HG03520 (cell line): ENCODE results near the gene CDY2B.
"Not testable (repeated sequence)": the region's sequence is repeated elsewhere in the genome, so short reads cannot be mapped to it uniquely, and the experiment has no call there.

ENCODE experiments used
- ATAC-seq: cut with Tn5 transposase; IDR thresholded peaks from one replicate; pipeline ENCODE4 v1.9.1; 2021; ENCODE audit warnings: mild to moderate bottlenecking, moderate library complexity; ENCODE audit not compliant: unreplicated experiment

The CDY2B gene, protein sequence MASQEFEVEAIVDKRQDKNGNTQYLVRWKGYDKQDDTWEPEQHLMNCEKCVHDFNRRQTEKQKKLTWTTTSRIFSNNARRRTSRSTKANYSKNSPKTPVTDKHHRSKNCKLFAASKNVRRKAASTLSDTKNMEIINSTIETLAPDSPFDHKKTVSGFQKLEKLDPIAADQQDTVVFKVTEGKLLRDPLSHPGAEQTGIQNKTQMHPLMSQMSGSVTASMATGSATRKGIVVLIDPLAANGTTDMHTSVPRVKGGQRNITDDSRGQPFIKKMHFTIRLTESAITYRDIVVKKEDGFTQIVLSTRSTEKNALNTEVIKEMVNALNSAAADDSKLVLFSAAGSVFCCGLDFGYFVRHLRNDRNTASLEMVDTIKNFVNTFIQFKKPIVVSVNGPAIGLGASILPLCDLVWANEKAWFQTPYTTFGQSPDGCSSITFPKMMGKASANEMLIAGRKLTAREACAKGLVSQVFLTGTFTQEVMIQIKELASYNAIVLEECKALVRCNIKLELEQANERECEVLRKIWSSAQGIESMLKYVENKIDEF

DNA sequence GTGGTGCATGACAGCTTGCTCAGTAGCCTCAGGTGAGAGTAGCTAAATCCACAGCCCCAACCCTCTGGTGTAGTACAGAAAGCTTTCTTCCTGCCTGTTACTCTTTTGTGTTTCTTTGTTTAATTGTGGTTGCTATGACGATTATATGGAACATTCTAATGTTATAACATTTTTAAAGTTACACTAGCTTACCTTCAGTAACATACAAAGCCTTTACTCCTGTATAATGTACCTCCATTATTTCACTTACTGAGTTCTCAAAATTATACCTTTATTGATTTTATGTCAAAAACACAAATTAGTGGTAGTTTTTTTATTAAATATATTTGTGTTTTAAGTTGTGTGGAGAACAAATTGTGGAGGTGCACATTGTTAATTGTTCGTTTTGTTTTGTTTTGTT is at the start of gene CDY2B:
CDY2B (minus strand) TSS at position 101 of the 400 bp plus-strand sequence. CDS start 328 bp downstream, outside the sequence.
- ATAC-seq: not testable (repeated sequence)

DNA sequence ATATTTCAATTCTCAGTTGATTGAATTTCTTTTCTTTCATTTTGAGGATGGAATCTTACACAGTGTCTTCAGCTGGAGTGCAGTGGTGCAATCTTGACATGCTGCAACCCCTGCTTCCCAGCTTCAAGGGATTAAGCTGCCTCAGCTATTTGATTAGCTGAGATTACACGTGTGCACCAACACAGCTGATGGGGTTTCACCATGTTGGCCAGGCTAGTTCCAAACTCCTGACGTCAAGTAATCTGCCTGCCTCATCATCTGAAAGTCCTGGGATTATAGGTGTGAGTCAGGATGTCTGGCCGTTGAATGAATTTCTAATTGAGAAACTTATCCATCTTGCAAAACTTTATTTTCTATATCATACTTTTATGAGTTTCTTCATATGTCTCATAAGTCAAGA is 28.0 kb upstream of the CDY2B start:
- ATAC-seq: not testable (repeated sequence)

DNA sequence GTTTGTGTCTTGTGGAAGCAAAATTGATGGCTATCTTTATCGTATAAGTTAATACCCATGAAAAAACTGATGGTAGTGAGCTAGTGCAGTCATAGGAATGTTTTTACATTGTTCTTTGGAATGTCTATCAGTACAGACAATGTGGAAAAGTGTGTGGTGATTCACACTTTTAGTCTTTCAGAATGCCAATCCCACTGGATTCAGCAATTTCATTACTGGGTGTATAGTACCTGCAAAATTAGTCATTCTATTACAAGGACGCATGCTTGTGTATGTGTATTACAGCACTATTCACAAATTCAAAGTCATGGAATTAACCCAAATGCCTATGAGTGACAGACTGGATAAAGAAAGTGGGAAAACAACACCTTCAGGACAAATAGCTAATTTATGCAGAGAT is 27.3 kb upstream of the CDY2B start:
- not testable (repeated sequence) for ATAC-seq

DNA sequence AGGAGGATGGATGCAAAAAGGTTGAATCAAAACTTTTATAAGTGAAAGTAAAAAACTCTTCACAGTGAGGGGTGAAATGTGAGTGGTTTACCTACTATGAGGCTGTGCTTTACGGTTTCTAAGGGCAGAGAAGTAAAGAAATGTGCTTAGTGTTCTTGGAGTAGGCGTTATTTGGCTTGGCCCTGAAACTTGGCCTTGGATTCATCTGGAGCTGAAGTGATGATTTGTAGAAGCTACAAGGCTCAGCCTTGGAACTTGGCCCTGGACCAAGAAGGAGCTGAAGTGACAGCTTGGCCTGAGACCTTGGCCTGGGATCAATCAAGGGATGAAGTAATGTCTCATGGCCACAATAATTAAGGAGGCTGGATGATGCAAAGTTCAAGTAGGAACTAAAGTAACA is 1.7 kb upstream of the CDY2B start:
- ATAC-seq: not testable (repeated sequence)

DNA sequence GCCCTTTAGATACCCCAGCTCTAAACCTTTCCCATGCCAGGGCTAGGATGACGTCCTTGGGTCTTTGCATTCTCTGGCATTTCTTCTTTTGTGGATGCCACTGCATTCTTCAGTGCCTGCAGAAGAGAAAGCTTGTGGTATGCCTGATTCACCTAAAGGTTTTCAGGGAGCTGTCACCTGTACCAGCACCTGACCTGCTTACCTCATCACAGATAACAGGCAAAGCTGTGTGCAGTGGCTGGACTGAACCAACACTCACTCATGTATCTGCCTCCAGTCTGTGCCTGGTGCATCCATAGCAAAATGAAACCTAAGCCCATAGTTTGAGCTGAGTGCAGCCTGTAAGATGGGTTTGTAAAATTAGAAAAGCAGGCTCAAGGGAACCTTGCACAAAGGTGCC is 3.3 kb downstream of the CDY2B start:
- not testable (repeated sequence) for ATAC-seq

DNA sequence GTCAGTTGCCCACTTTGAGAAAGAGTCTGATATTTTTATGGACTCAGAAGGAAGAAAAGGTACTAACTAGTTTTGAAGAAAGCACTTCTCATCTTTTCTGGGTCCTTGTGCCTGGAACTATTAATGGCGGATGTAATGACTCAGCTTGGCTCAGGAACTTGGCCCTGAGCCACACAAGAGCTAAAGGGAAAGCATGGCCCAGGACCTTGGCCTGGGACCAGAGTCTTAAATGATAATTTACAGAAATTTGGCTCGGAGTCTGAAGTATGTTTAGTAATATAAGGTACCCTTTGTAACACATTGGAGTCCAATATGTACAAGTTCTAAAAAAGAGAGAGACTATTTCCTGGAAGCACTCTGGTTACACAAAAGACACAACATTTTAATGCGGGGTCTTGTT is 4.6 kb downstream of the CDY2B start:
- ATAC-seq: not testable (repeated sequence)

DNA sequence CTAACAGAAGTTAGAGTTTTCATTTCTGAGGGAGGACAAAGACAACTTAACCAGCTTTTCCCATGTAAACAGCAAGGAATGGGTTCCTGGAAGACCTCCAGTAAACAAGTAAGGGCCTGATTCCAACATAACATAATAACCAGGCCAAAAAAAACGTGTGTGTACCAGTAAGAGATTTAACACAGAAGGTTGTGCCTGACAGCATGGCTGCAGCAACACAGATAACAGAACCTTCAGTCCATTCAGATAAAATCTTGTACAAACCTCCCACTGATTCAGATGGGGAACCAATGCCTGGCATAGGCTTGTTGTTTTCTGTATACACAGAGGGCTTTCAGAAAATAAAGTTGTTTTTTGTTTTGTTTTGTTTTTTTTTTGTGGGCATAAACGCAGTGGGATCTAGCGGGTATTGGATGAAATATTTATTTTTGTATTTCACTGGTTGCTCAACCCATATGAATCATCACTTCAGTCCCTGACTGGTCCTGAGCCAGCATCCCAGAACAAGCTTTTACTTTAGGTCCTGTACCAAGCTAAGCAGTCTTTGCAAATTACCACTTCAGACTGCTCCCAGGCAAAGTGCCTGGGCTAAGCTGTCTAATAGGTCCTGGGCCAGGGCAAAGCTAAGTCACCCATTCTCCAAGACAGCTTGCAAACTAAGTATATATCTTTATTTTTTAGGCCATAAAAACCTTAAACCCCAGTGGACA is 8.7 kb downstream of the CDY2B start:
- ATAC-seq: not testable (repeated sequence)

DNA sequence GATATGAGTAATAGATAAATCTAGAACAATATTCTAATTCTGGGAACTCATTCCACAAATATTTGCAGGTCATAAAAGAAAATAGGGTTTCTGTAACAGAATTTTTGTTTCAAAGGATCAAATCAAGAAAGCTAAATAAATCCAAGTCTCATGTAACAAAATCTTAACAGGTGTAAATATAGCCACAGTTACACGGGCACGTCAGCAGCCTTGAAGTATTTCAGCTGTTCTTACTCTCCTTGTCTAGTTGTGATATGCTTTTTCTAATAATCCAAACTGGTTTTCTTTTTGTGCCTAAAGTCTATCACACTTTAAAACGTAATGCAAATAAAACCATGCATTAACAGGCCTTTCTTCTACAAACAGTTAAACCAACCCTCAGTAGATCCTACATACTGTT is 9.3 kb downstream of the CDY2B start:
- ATAC-seq: not testable (repeated sequence)

DNA sequence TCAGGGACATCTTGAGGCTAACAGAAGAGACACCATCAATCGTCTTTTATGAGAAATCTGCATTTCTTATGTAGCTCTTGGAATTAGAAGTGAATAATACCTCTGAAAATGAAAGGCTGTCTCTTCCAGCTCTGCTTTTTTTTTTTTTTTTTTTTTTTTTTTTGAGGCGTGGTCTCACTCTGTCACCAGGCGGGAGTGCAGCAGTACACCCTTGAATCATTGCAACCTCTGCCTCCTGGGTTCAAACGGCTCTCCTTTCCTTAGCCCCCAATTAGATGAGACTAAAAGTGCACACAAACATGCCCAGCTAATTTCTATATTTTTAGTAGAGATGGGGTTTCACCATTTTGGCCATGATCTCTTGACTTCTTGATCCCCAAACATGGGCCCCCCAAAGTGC is 12.2 kb downstream of the CDY2B start:
- not testable (repeated sequence) for ATAC-seq

DNA sequence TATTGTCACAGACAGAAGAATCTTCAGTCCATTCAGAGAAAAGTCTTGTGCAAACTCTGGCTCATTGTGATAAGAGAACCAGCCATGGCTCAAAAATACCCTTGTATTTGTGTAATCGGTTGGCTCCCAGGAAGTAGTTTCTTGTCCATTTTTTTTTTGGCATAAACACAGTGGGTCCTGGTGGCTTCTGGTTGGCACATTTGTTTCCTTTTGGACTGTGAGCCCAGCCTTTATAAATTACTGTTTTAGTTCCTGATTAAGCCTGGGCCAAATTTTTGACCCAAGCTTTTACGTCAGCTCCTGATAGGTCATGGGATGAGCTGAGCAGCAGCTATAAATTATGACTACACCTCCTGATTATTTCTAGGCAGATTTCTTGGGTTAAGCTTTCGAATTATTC is 19.4 kb downstream of the CDY2B start:
- ATAC-seq: not testable (repeated sequence)

DNA sequence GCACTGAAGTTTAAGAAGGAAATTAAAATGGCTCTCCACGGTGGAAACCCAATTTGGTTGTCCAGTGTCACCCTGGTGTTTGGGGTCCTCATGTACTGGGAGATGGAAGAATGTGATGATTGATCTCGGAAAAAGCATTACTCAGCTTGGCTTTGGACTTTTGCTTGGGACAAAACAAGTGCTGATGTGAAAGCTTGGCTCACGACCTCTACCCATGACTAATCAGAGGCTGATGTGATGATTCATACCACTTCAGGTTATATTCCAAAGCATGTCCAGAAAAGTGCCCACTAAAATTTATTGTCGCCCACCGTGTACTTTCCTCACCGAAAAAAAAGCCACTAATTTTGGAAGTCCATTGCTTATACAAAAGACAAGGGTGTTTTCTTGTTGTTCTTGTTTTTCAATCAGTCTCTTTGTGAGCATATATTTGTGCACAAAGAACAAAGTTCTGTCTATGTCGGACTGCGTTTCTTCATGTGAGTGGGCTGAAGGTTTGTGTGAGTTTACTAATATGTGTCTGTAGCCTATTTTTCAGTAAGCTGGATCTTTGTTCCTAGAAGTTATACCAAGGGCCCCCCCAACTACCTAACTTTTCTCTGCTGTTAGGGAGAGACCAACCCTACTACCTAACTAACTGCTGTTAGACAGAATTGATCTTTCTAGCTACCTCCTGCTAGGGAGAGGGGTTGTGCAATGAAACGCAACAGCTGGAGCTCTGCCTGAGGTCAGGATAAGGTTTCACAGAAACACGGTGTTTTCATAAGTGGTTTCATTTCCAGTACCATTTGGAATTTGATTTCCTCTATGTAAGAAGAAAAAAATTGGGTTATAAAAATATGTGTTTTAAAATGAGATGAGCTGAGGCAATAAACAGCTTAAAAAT is 22.8 kb downstream of the CDY2B start:
- not testable (repeated sequence) for ATAC-seq

DNA sequence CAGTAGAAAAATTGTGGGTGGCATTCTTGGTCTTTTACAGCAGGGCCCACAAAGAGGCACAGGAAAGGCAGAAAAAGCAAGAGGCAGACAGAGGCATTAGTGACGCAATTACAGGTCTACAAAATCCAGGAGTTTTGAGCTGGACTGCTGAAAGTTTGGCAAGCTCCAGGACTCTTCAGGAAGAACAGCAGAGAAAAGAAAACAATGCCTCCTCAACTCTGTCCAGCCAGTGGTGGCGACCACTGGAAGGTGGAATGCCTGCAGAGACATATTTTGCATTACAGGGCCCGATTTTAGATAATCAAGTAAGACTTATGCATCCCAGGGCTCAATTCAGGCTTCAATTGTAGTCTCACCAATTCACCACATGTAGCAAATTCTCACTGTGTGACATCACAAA is 23.5 kb downstream of the CDY2B start:
- not testable (repeated sequence) for ATAC-seq

DNA sequence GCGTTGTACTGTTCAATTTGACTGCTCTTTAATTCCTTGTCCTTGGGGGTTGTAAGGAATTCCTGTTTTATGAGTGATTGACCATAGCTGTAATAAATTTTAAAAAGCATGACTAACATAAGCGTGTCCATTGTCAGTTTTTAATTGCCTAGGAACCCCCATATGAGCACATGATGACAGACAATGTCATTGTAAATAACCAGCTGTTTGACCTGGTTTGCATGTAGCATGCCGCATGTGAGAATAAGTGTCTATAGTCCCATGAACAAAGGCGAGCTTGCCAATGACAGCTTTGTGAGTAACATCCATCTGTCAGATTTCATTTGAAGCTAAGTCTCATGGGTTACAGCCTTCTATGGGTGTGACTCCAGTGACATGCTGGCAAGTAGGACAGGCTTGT is 30.9 kb downstream of the CDY2B start:
- ATAC-seq: not testable (repeated sequence)

DNA sequence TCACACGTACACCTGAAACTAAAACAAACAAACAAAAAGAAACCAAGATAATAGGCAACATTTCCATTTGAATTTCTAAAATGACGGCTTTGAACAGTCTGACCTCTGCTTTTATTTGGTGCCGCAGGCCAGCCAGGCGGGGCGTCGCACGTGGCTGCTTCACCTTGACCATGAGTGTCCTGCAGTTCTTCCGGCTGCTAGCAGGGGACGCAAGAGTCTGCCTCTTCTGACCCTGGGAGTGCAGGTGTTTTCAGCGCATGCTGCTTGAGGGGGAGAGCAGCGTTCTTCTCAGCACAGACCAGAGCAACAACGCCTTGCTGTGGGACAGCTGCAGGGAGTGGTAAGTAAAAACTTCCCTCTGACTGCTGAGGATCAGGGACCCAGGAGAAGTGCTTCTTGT is 47.9 kb downstream of the CDY2B start:
- ATAC-seq: not testable (repeated sequence)
